ENCODE data around the gene IL1R1.
A peak's percentile ranks its signal among the peaks of the same experiment; 100 is the strongest.

GRCh38 chr2:102187496-102188150 lies 45.1 kb downstream of the IL1R1 start:
- TF ChIP-seq CTCF (IDR thresholded peaks at IDR 0.05) (peak in 5 of 6 experiments; percentile 42 to 61 (median 57)), POLR2A (IDR thresholded peaks at IDR 0.05) (peak in 1 of 2 donors; percentile 24)
